MM.1S (cell line): ENCODE measurements around the gene TXNL4B.

ENCODE experiments used
- CTCF ChIP-seq: fragments of 300-600 bp; sonication (generic); IDR thresholded peaks from 2 replicates; pipeline ENCODE4 v1.5.1; 2016; ENCODE audit warnings: antibody characterized with exemption, low read length, mixed read lengths
- EZH2 ChIP-seq: fragments of 300-600 bp; sonication (generic); optimal IDR thresholded peaks from 2 replicates; pipeline ENCODE3; 2017; ENCODE audit warnings: low read depth, mild to moderate bottlenecking, antibody characterized with exemption, low read length, mixed read lengths
- EZH2phosphoT487 ChIP-seq: fragments of 300-600 bp; sonication (generic); IDR thresholded peaks from 2 replicates; pipeline ENCODE4 v1.6.1; 2018; ENCODE audit warnings: antibody characterized with exemption, low read length

- TF ChIP-seq CTCF (no peak), EZH2 (no peak), EZH2phosphoT487 (no peak)
Observed at GRCh38 chr16:72122916-72123315, 29.5 kb upstream of the TXNL4B start.
